GM21526 (cell line): ENCODE data around the gene DCST1.

ENCODE experiments used
- ATAC-seq: cut with Tn5 transposase; IDR thresholded peaks from one replicate; pipeline ENCODE4 v1.9.1; 2021; ENCODE audit warnings: moderate library complexity; ENCODE audit not compliant: unreplicated experiment, low FRiP score

Gene DCST1

GRCh38 chr1:155001425-155001674, 32.3 kb upstream of the DCST1 start:
- ATAC-seq = no peak

- peak; percentile 48 for ATAC-seq
These were observed 31.8 kb upstream of the DCST1 start for GRCh38 chr1:155001675-155002463.

- no peak for ATAC-seq
These were observed 31.0 kb upstream of the DCST1 start, which contains the start of gene ZBTB7B for GRCh38 chr1:155002464-155003226. Gene ZBTB7B, plus strand, starts transcription at chr1:155002802. Its CDS starts 11,859 bp downstream, at chr1:155014661.

- ATAC-seq = no peak
These were observed 30.3 kb upstream of the DCST1 start for GRCh38 chr1:155003227-155003765.

GRCh38 chr1:155003766-155004351, 29.8 kb upstream of the DCST1 start:
- no peak for ATAC-seq

- ATAC-seq = no peak
These were observed 29.1 kb upstream of the DCST1 start for GRCh38 chr1:155004352-155005075.

- no peak for ATAC-seq
These were observed 28.3 kb upstream of the DCST1 start for GRCh38 chr1:155005076-155006011.

GRCh38 chr1:155006601-155007101, 27.0 kb upstream of the DCST1 start:
- ATAC-seq = no peak

- no peak for ATAC-seq
These were observed 26.3 kb upstream of the DCST1 start for GRCh38 chr1:155007251-155007828.

- ATAC-seq = no peak
These were observed 25.3 kb upstream of the DCST1 start for GRCh38 chr1:155008015-155008941.

- ATAC-seq = no peak
These were observed 24.4 kb upstream of the DCST1 start for GRCh38 chr1:155009221-155009711.

- ATAC-seq = no peak
These were observed 23.9 kb upstream of the DCST1 start for GRCh38 chr1:155009742-155010141.

GRCh38 chr1:155010211-155010918, 23.3 kb upstream of the DCST1 start:
- no peak for ATAC-seq

GRCh38 chr1:155011004-155011416, 22.6 kb upstream of the DCST1 start:
- ATAC-seq = no peak

GRCh38 chr1:155011437-155012025, 22.1 kb upstream of the DCST1 start:
- no peak for ATAC-seq

GRCh38 chr1:155012026-155012546, 21.5 kb upstream of the DCST1 start:
- ATAC-seq = no peak
